MCF 10A (cell line): ENCODE data around the gene FOXL1. TPM values are rescaled to one million over a fixed set of nuclear protein-coding genes. Genes with fewer than 3 reads are reported as not detected.

ENCODE experiments used
- BruUV-seq: library from RNA; stranded (reverse); fragments of 400-500 nt; replicated peaks from 2 replicates; lab custom pipeline; 2021; lab: Mats Ljungman, UMichigan
- CTCF ChIA-PET: fragments of 300-600 bp; sonication (Branson Sonifier 250); formaldehyde crosslinking; extraction: SDS; loops from one replicate; lab custom pipeline; 2021; ENCODE audit warnings: antibody characterized with exemption, inconsistent platforms; lab: Yijun Ruan, JAX
- POLR2A ChIA-PET: fragments of 300-600, 350-650 bp; sonication (Branson Sonifier 250); formaldehyde crosslinking; extraction: SDS; loops from one replicate; lab custom pipeline; 2020; ENCODE audit warnings: antibody characterized with exemption, inconsistent platforms; lab: Yijun Ruan, JAX
- DNase-seq: peaks from one replicate; pipeline ENCODE4 v3.0.0-alpha.2; 2018; ENCODE audit not compliant: unreplicated experiment
- H3K27ac Mint-ChIP-seq: one replicate; pipeline ENCODE4 v1.8.0; 2022; ENCODE audit warnings: mild to moderate bottlenecking, low read depth, mixed read lengths; ENCODE audit not compliant: unreplicated experiment
- H3K27me3 Mint-ChIP-seq: one replicate; pipeline ENCODE4 v1.8.0; 2022; ENCODE audit warnings: mixed read lengths; ENCODE audit not compliant: insufficient read depth, unreplicated experiment
- H3K36me3 Mint-ChIP-seq: one replicate; pipeline ENCODE4 v1.8.0; 2022; ENCODE audit warnings: mild to moderate bottlenecking, moderate library complexity, mixed read lengths; ENCODE audit not compliant: insufficient read depth, unreplicated experiment
- H3K4me1 Mint-ChIP-seq: one replicate; pipeline ENCODE4 v1.8.0; 2022; ENCODE audit warnings: mixed read lengths; ENCODE audit not compliant: insufficient read depth, unreplicated experiment
- H3K4me3 Mint-ChIP-seq: one replicate; pipeline ENCODE4 v1.8.0; 2022; ENCODE audit warnings: mild to moderate bottlenecking, moderate library complexity, mixed read lengths; ENCODE audit not compliant: unreplicated experiment
- H3K9me3 Mint-ChIP-seq: one replicate; pipeline ENCODE4 v1.8.0; 2022; ENCODE audit warnings: mixed read lengths; ENCODE audit not compliant: unreplicated experiment
- CTCF ChIP-seq: fragments of 200-600 bp; IDR thresholded peaks from one replicate; pipeline ENCODE4 v1.8.0; 2022; ENCODE audit warnings: antibody characterized with exemption, mild to moderate bottlenecking; ENCODE audit not compliant: unreplicated experiment
- intact Hi-C: fragments of 100-400 bp; cut with micrococcal nuclease; formaldehyde crosslinking; loops from 2 replicates; pipeline ENCODE4 v1.14.1; 2022
- total RNA-seq: library from RNA; stranded (reverse); gene quantifications from 2 replicates; pipeline ENCODE4 v1.2.3, GENCODE V29; 2022

The FOXL1 gene
- total RNA-seq, 1 experiment from 2014 or later, result 4.9 TPM

- POLR2A ChIA-PET, result no interaction called here
- no peak overlapping the region for H3K4me3 Mint-ChIP-seq
- intact Hi-C loops, result no loop called here
- no peak for TF ChIP-seq CTCF
- H3K36me3 Mint-ChIP-seq, result peaks cover 10% of the 10 kb centered on the region
- no TSS peak for BruUV-seq
- no peak for DNase-seq
- H3K9me3 Mint-ChIP-seq, result no peaks in the 10 kb centered on the region
- H3K4me1 Mint-ChIP-seq, result no peaks in the 10 kb centered on the region
- CTCF ChIA-PET, result interaction anchor here (1.4 to 1.6 kb wide), 2 partner anchors 504 to 505 kb away, joined by 5 to 6 read pairs; no protein-coding TSS in a partner anchor
- no peak overlapping the region for H3K27ac Mint-ChIP-seq
- H3K27me3 Mint-ChIP-seq, result no peaks in the 10 kb centered on the region
Observed at GRCh38 chr16:86557587-86557986, 20.8 kb upstream of the FOXL1 start.

DNA sequence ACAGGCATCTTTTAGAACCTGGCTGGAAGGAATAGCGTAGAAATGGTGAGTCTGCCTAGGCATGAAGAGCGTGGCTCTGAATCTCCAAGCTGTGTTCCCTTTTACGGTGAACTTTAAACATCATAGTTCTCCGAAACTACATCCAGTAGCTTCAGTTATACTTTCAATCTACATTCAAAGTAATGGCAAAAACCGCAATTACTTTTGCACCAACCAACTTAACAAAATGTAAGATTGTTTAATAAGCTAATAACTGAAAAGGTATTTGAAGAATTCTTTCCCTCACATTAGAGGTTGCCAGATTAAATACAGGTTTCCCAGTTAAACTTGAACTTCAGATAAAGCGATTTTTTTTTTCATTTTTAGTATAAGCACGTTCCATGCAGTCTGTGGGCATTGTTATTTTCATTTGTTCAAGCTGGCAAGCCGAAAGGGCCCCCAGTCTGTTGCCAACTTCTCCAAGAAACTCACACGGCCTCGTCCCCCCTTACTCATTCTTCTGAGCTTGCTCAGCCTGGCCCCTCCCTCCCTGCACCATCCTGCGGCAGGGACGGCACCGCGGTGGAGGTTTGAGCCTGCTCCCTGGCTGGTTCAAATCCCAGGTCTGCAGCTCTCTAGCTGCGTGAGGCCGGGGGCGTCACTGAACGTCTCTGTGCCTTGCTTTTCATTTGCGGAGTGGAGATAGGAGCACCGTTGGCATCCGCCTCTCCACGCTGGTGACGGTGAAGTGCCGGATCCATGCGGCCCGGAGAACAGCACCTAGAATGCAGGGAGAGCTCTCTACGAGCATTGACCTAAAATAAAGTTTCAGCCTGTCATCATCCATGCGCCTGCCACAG, 19.8 kb upstream of the FOXL1 start:
- Mint-ChIP-seq H3K9me3 (no peaks in the 10 kb centered on the region), H3K27me3 (no peaks in the 10 kb centered on the region), H3K27ac (no peak overlapping the region), H3K4me3 (no peak overlapping the region), H3K36me3 (peaks cover 6% of the 10 kb centered on the region), H3K4me1 (peaks cover 6% of the 10 kb centered on the region)
- ChIA-PET POLR2A (no interaction called here), CTCF (interaction anchor here (0.7 to 1.6 kb wide), 4 partner anchors 17 to 1810 kb away, joined by 3 to 6 read pairs (median 4); no protein-coding TSS in a partner anchor)
- DNase-seq, result no peak
- no TSS peak for BruUV-seq
- intact Hi-C loops, result no loop called here
- TF ChIP-seq CTCF, result no peak

DNA sequence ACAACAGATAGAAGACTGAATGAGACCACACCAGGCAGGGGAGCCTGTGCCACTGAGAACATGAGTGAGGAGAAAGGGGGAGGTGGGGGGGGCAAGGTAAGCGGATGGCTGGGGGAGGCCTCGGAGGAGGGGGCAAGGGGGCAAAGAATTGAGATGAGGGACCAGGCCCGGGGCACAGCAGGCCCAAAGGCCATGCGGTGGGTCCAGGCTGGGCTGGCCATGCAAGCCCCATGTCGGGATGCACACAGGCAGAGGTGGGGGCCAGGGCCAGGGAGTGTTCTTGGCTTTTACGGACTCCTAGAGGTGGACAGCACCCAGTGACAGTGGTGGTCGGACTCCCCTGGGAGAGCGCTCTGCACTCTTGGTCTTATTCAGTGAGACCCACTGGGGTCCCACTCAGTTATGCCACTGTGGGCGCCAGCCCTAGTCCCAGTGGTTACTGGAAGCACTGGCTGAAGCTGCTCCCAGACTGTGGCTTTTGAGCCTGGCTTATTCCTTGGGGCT, 18.5 kb upstream of the FOXL1 start:
- no peak for DNase-seq
- H3K9me3 Mint-ChIP-seq, result no peaks in the 10 kb centered on the region
- no TSS peak for BruUV-seq
- H3K27me3 Mint-ChIP-seq, result no peaks in the 10 kb centered on the region
- no peak overlapping the region for H3K27ac Mint-ChIP-seq
- no peaks in the 10 kb centered on the region for H3K36me3 Mint-ChIP-seq
- H3K4me3 Mint-ChIP-seq, result no peak overlapping the region
- intact Hi-C loops, result loop anchor here (5.0 to 10.0 kb wide), 3 partner anchors 642 to 1205 kb away; partner anchors contain the start of gene KLHDC4
- H3K4me1 Mint-ChIP-seq, result peaks cover 10% of the 10 kb centered on the region
- POLR2A ChIA-PET, result no interaction called here
- no peak for TF ChIP-seq CTCF
- CTCF ChIA-PET, result interaction anchor here (0.6 to 5.8 kb wide), 2 partner anchors 16 to 719 kb away, joined by 4 to 77 read pairs; no protein-coding TSS in a partner anchor

GRCh38 chr16:86562356-86562755, 16.0 kb upstream of the FOXL1 start:
- BruUV-seq, result no TSS peak
- H3K4me1 Mint-ChIP-seq, result peaks cover 10% of the 10 kb centered on the region
- H3K36me3 Mint-ChIP-seq, result no peaks in the 10 kb centered on the region
- CTCF ChIA-PET, result interaction anchor here (0.7 to 5.8 kb wide), 7 partner anchors 499 to 753 kb away, joined by 3 to 88 read pairs (median 4); no protein-coding TSS in a partner anchor
- intact Hi-C loops, result loop anchor here (5.0 to 10.0 kb wide), 3 partner anchors 640 to 1202 kb away; partner anchors contain the start of gene KLHDC4
- POLR2A ChIA-PET, result interaction anchor here (0.7 kb wide), 1 partner anchor 501 kb away, joined by 3 read pairs; no protein-coding TSS in a partner anchor
- H3K27me3 Mint-ChIP-seq, result no peaks in the 10 kb centered on the region
- TF ChIP-seq CTCF, result no peak
- DNase-seq, result no peak
- no peak overlapping the region for H3K27ac Mint-ChIP-seq
- H3K9me3 Mint-ChIP-seq, result no peaks in the 10 kb centered on the region
- H3K4me3 Mint-ChIP-seq, result no peak overlapping the region
